Hepatocyte (in vitro differentiated cells): ENCODE results near the gene ZC3H11A. TPM values are rescaled to one million over a fixed set of nuclear protein-coding genes. Genes with fewer than 3 reads are reported as not detected.

Experiments used
- DNase-seq: peaks from one replicate; pipeline ENCODE4 v3.0.0-alpha.2; 2016; ENCODE audit warnings: low spot score
- H2AFZ ChIP-seq: fragments of 200-600 bp; sonication (generic); 2 replicates; pipeline ENCODE4 v1.6.0; 2016; ENCODE audit warnings: antibody characterized with exemption, mild to moderate bottlenecking
- H3K27ac ChIP-seq: fragments of 200-600 bp; sonication (generic); 2 replicates; pipeline ENCODE4 v1.5.1; 2016; ENCODE audit warnings: mild to moderate bottlenecking
- H3K27me3 ChIP-seq: fragments of 200-600 bp; sonication (generic); 2 replicates; pipeline ENCODE4 v1.6.1; 2016
- H3K36me3 ChIP-seq: fragments of 200-600 bp; sonication (generic); replicated peaks from 2 replicates; pipeline ENCODE4 v1.5.1; 2016; ENCODE audit warnings: low read depth; ENCODE audit not compliant: insufficient read depth
- H3K4me1 ChIP-seq: fragments of 200-600 bp; sonication (generic); 2 replicates; pipeline ENCODE4 v1.5.1; 2016; ENCODE audit warnings: mild to moderate bottlenecking, moderate library complexity; ENCODE audit not compliant: insufficient read depth
- H3K4me2 ChIP-seq: fragments of 200-600 bp; sonication (generic); 2 replicates; pipeline ENCODE4 v1.6.0; 2016
- H3K4me3 ChIP-seq: fragments of 200-600 bp; sonication (generic); 2 replicates; pipeline ENCODE4 v1.5.1; 2016; ENCODE audit warnings: mild to moderate bottlenecking
- H3K79me2 ChIP-seq: fragments of 200-600 bp; sonication (generic); 2 replicates; pipeline ENCODE4 v1.6.0; 2017; ENCODE audit warnings: mild to moderate bottlenecking
- H3K9me2 ChIP-seq: fragments of 200-600 bp; sonication (generic); replicated peaks from 2 replicates; pipeline ENCODE4 v1.6.0; 2017; ENCODE audit warnings: mild to moderate bottlenecking; ENCODE audit not compliant: insufficient read depth
- H3K9me3 ChIP-seq: fragments of 200-600 bp; sonication (generic); 2 replicates; pipeline ENCODE4 v1.5.1; 2016; ENCODE audit warnings: low read depth, mild to moderate bottlenecking
- H4K20me1 ChIP-seq: fragments of 200-600 bp; sonication (generic); 2 replicates; pipeline ENCODE4 v1.6.0; 2016; ENCODE audit warnings: mild to moderate bottlenecking; ENCODE audit not compliant: insufficient read depth, poor library complexity, severe bottlenecking
- EZH2 ChIP-seq: fragments of 200-600 bp; sonication (generic); IDR thresholded peaks from 2 replicates; pipeline ENCODE4 v1.6.1; 2016; ENCODE audit warnings: antibody characterized with exemption, mild to moderate bottlenecking, borderline replicate concordance
- EZH2phosphoT487 ChIP-seq: fragments of 200-600 bp; sonication (generic); IDR thresholded peaks from one replicate; pipeline ENCODE4 v1.6.1; 2018; ENCODE audit warnings: antibody characterized with exemption, mild to moderate bottlenecking, low read depth, moderate library complexity; ENCODE audit not compliant: unreplicated experiment, severe bottlenecking
- WGBS: methylation state at CpG from one replicate; pipeline ENCODE4 v1.1.6; 2016; ENCODE audit warnings: low lambda C conversion rate; ENCODE audit errors: missing lambda C conversion rate; 5-methylcytosine and 5-hydroxymethylcytosine counted together
- polyA plus RNA-seq: library from polyadenylated mRNA; unstranded; fragments of >200 nt; fragmentation: Nextera tagmentation; extraction: Ambion mirVana; gene quantifications from 2 replicates; pipeline ENCODE4 v1.2.1, GENCODE V29; 2016
- total RNA-seq: library from RNA; depleted of rRNA; stranded (reverse); fragments of >200 nt; gene quantifications from 2 replicates; pipeline ENCODE4 v1.2.3, GENCODE V29; 2014
- TF ChIP-seq, protein P1 (sequence below): fragments of 200-600 bp; sonication (generic); IDR thresholded peaks from 2 replicates; pipeline ENCODE4 v1.5.1; 2016; ENCODE audit warnings: antibody characterized with exemption, mild to moderate bottlenecking; ENCODE audit not compliant: poor library complexity

ZC3H11A gene
- total and polyA plus RNA-seq, 2 experiments from 2014 or later: 34.9 to 120 TPM

DNA sequence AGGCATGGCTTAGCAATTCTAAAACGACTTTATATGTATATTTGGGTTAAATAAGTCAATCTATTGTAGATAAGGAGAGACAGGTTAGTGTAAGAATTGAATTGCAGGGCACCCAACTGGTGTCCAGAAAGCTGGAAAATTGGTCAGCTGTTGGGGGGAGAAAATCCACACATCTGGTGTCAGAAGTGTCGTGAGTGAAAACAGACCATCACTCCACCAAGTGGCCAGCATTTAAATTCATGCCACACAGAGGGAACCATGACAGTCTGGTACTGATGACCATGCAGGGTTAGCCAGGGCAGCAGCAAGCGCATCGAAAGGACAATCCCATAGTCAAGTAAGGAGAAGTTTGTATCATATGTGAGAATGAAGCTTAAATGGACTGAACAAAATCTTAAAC is 18.8 kb upstream of the ZC3H11A start:
- Histone ChIP-seq H3K9me2 (no peaks in the 10 kb centered on the region), H3K9me3 (no peaks in the 10 kb centered on the region), H3K36me3 (no peaks in the 10 kb centered on the region), H3K4me2 (no peak overlapping the region), H3K79me2 (no peaks in the 10 kb centered on the region), H3K27me3 (no peaks in the 10 kb centered on the region), H4K20me1 (no peaks in the 10 kb centered on the region), H3K4me3 (no peak overlapping the region), H2AFZ (no peak overlapping the region), H3K27ac (no peak overlapping the region), H3K4me1 (no peaks in the 10 kb centered on the region)
- TF ChIP-seq, protein P1, sequence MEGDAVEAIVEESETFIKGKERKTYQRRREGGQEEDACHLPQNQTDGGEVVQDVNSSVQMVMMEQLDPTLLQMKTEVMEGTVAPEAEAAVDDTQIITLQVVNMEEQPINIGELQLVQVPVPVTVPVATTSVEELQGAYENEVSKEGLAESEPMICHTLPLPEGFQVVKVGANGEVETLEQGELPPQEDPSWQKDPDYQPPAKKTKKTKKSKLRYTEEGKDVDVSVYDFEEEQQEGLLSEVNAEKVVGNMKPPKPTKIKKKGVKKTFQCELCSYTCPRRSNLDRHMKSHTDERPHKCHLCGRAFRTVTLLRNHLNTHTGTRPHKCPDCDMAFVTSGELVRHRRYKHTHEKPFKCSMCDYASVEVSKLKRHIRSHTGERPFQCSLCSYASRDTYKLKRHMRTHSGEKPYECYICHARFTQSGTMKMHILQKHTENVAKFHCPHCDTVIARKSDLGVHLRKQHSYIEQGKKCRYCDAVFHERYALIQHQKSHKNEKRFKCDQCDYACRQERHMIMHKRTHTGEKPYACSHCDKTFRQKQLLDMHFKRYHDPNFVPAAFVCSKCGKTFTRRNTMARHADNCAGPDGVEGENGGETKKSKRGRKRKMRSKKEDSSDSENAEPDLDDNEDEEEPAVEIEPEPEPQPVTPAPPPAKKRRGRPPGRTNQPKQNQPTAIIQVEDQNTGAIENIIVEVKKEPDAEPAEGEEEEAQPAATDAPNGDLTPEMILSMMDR: peak; percentile 12
- no peak for TF ChIP-seq EZH2
- no peak for DNase-seq
- 70% methylated on average over 4 of the region's 4 CpGs for WGBS

GRCh38 chr1:203777596-203777995 is 17.8 kb upstream of the ZC3H11A start:
- TF ChIP-seq, protein P1: no peak
- no peak for TF ChIP-seq EZH2phosphoT487
- no peak for TF ChIP-seq EZH2
- no peak for DNase-seq
- 83% methylated on average over 3 of the region's 3 CpGs for WGBS
- Histone ChIP-seq H3K4me3 (no peak overlapping the region), H3K36me3 (no peaks in the 10 kb centered on the region), H3K27me3 (no peaks in the 10 kb centered on the region), H3K79me2 (no peaks in the 10 kb centered on the region), H2AFZ (no peak overlapping the region), H3K9me3 (no peaks in the 10 kb centered on the region), H3K4me2 (no peak overlapping the region), H4K20me1 (no peaks in the 10 kb centered on the region), H3K27ac (no peak overlapping the region), H3K9me2 (no peaks in the 10 kb centered on the region), H3K4me1 (no peaks in the 10 kb centered on the region)

DNA sequence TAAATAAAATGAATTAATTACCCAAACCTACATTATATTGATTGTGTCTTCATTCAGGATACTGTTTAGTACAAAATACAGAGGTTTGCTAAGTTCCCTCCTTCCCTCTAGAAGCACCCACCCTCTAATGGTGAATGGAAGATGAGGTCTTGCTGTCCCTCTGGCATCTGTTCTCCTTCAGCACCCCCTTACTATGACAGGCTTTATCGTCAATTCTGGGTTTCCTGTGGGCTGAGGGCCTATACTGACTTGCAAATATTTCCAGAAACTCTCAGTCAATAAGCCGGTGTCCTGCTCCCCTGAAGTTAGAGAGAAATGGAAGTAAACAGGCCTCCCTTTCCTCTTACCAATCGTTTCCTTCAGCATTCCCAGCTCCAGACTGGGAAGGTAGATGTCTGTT is 17.3 kb upstream of the ZC3H11A start:
- WGBS: 73% methylated on average over 3 of the region's 3 CpGs
- no peak overlapping the region for H3K4me3 ChIP-seq
- no peak for TF ChIP-seq EZH2
- no peak for TF ChIP-seq EZH2phosphoT487
- TF ChIP-seq, protein P1: no peak

DNA sequence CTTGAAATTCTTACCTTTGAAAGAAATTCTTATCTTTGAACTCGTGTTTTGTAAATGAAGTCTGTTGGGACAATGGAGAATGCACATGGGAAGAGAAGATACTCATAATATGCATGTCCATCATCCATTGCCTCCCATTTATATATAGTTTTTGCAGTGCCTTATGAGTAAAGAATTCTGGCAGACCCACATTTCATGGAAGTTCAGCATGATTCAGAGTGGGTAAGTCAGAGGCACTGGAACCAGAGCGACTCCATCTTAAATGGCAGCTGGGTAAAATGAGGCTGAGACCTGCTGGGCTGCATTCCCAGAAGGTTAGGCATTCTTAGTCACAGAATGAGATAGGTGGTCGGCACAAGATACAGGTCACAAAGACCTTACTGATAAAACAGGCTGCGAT is 16.6 kb upstream of the ZC3H11A start:
- TF ChIP-seq EZH2phosphoT487 (no peak), EZH2 (no peak)
- TF ChIP-seq, protein P1: no peak
- Histone ChIP-seq H3K9me2 (no peaks in the 10 kb centered on the region), H2AFZ (no peak overlapping the region), H3K4me2 (no peak overlapping the region), H3K4me1 (no peaks in the 10 kb centered on the region), H3K9me3 (no peaks in the 10 kb centered on the region), H3K4me3 (no peak overlapping the region), H3K36me3 (no peaks in the 10 kb centered on the region), H3K27me3 (no peaks in the 10 kb centered on the region), H3K79me2 (no peaks in the 10 kb centered on the region), H4K20me1 (no peaks in the 10 kb centered on the region), H3K27ac (no peak overlapping the region)
- DNase-seq: no peak
- 94% methylated on average over 4 of the region's 4 CpGs for WGBS

More for the DNA sequence above, 17.3 kb upstream of the ZC3H11A start:
- no peaks in the 10 kb centered on the region for H4K20me1 ChIP-seq
- H3K9me3 ChIP-seq: no peaks in the 10 kb centered on the region
- H3K9me2 ChIP-seq: no peaks in the 10 kb centered on the region
- DNase-seq: no peak
- no peak overlapping the region for H3K27ac ChIP-seq
- H3K27me3 ChIP-seq: no peaks in the 10 kb centered on the region
- no peak overlapping the region for H3K4me2 ChIP-seq
- no peaks in the 10 kb centered on the region for H3K4me1 ChIP-seq
- no peaks in the 10 kb centered on the region for H3K36me3 ChIP-seq
- H2AFZ ChIP-seq: no peak overlapping the region
- no peaks in the 10 kb centered on the region for H3K79me2 ChIP-seq
